Mucosa of rectum (tissue), 2 donors: ENCODE data around the gene INPP1.
A peak's percentile ranks its signal among the peaks of the same experiment; 100 is the strongest.

Source experiments
- H3K27ac ChIP-seq, 2 donors: one replicate each; pipeline ENCODE4 v1.7.0; 2013; ENCODE audit warnings: inconsistent platforms in 2 of 2, low read depth in 2 of 2, low read length in 2 of 2
- H3K27me3 ChIP-seq, 2 donors: one replicate each; pipeline ENCODE4 v1.7.0; 2013; ENCODE audit warnings: low read length in 2 of 2; ENCODE audit not compliant: control insufficient read depth in 2 of 2, insufficient read depth in 2 of 2
- H3K36me3 ChIP-seq, 2 donors: one replicate each; pipeline ENCODE4 v1.7.0; 2013; ENCODE audit warnings: low read length in 2 of 2; ENCODE audit not compliant: control insufficient read depth in 2 of 2, insufficient read depth in 2 of 2
- H3K4me1 ChIP-seq, 2 donors: one replicate each; pipeline ENCODE4 v1.7.0; 2013; ENCODE audit warnings: low read length in 2 of 2, mild to moderate bottlenecking in 1 of 2; ENCODE audit not compliant: control insufficient read depth in 2 of 2, insufficient read depth in 2 of 2
- H3K4me3 ChIP-seq, 2 donors: one replicate each; pipeline ENCODE4 v1.7.0; 2013; ENCODE audit warnings: low read length in 2 of 2
- H3K9ac ChIP-seq, 2 donors: one replicate each; pipeline ENCODE4 v1.7.0; 2013; ENCODE audit warnings: low read length in 2 of 2, low read depth in 1 of 2, mild to moderate bottlenecking in 1 of 2
- H3K9me3 ChIP-seq, 2 donors: one replicate each; pipeline ENCODE4 v1.7.0; 2013; ENCODE audit warnings: low read length in 2 of 2; ENCODE audit not compliant: control insufficient read depth in 2 of 2
- donor health status: healthy.
- donor health status: Normal muscosa, but diverticular disease.

The INPP1 gene

GRCh38 chr2:190343089-190343535 lies 277 bp upstream of the INPP1 start:
- Histone ChIP-seq H3K9me3 (no peaks in the 10 kb centered on the region), H3K27me3 (no peaks in the 10 kb centered on the region), H3K9ac (peak overlapping the region; percentile 70 to 76), H3K36me3 (no peaks in the 10 kb centered on the region), H3K4me1 (peaks cover 2 to 3% of the 10 kb centered on the region in 2 donors), H3K4me3 (peak overlapping the region; percentile 82), H3K27ac (peak overlapping the region; percentile 86 to 89)

GRCh38 chr2:190344276-190344827 lies 963 bp downstream of the INPP1 start:
- Histone ChIP-seq H3K4me1 (peaks cover 2 to 3% of the 10 kb centered on the region in 2 donors), H3K9ac (peak overlapping the region; percentile 76 to 79), H3K9me3 (no peaks in the 10 kb centered on the region), H3K27me3 (no peaks in the 10 kb centered on the region), H3K27ac (peak overlapping the region; percentile 86 to 89), H3K4me3 (peak overlapping the region; percentile 82), H3K36me3 (no peaks in the 10 kb centered on the region)

- no peaks in the 10 kb centered on the region for H3K27me3 ChIP-seq
- peaks cover 0 to 6% of the 10 kb centered on the region in 2 donors for H3K36me3 ChIP-seq
- no peaks in the 10 kb centered on the region for H3K9me3 ChIP-seq
- peaks cover 0 to 5% of the 10 kb centered on the region in 2 donors for H3K4me1 ChIP-seq
- H3K9ac ChIP-seq = no peak overlapping the region
- H3K4me3 ChIP-seq = no peak overlapping the region
- no peak overlapping the region for H3K27ac ChIP-seq
These were observed 7.0 kb downstream of the INPP1 start for GRCh38 chr2:190350371-190350770.

GRCh38 chr2:190351955-190352354 lies 8.6 kb downstream of the INPP1 start:
- H3K4me1 ChIP-seq = peaks cover 0 to 14% of the 10 kb centered on the region in 2 donors
- no peaks in the 10 kb centered on the region for H3K27me3 ChIP-seq
- no peak overlapping the region for H3K9ac ChIP-seq
- peaks cover 0 to 6% of the 10 kb centered on the region in 2 donors for H3K36me3 ChIP-seq
- H3K27ac ChIP-seq = peak overlapping the region in 1 of 2 donors; percentile 36
- no peaks in the 10 kb centered on the region for H3K9me3 ChIP-seq
- H3K4me3 ChIP-seq = no peak overlapping the region

GRCh38 chr2:190352668-190353536 lies 9.5 kb downstream of the INPP1 start:
- Histone ChIP-seq H3K4me3 (no peak overlapping the region), H3K9me3 (no peaks in the 10 kb centered on the region), H3K36me3 (peaks cover 0 to 6% of the 10 kb centered on the region in 2 donors), H3K27me3 (no peaks in the 10 kb centered on the region), H3K4me1 (peaks cover 0 to 15% of the 10 kb centered on the region in 2 donors), H3K9ac (no peak overlapping the region), H3K27ac (peak overlapping the region; percentile 29 to 36)

- Histone ChIP-seq H3K4me3 (no peak overlapping the region), H3K9ac (no peak overlapping the region), H3K9me3 (no peaks in the 10 kb centered on the region), H3K27ac (no peak overlapping the region), H3K27me3 (no peaks in the 10 kb centered on the region), H3K36me3 (peaks cover 0 to 6% of the 10 kb centered on the region in 2 donors), H3K4me1 (peaks cover 0 to 15% of the 10 kb centered on the region in 2 donors)
These were observed 10.1 kb downstream of the INPP1 start for GRCh38 chr2:190353537-190353899.

GRCh38 chr2:190354003-190354690 lies 10.8 kb downstream of the INPP1 start:
- Histone ChIP-seq H3K4me3 (no peak overlapping the region), H3K36me3 (peaks cover 0 to 6% of the 10 kb centered on the region in 2 donors), H3K9me3 (no peaks in the 10 kb centered on the region), H3K4me1 (peaks cover 0 to 15% of the 10 kb centered on the region in 2 donors), H3K27me3 (no peaks in the 10 kb centered on the region), H3K27ac (no peak overlapping the region), H3K9ac (no peak overlapping the region)

GRCh38 chr2:190355968-190356644 lies 12.7 kb downstream of the INPP1 start:
- Histone ChIP-seq H3K4me3 (no peak overlapping the region), H3K9ac (no peak overlapping the region), H3K36me3 (peaks cover 2 to 3% of the 10 kb centered on the region in 2 donors), H3K27me3 (no peaks in the 10 kb centered on the region), H3K27ac (peak overlapping the region; percentile 3 to 53), H3K4me1 (peaks cover 3 to 21% of the 10 kb centered on the region in 2 donors), H3K9me3 (no peaks in the 10 kb centered on the region)

GRCh38 chr2:190357600-190357999 lies 14.2 kb downstream of the INPP1 start:
- H3K27me3 ChIP-seq = no peaks in the 10 kb centered on the region
- no peak overlapping the region for H3K27ac ChIP-seq
- H3K4me3 ChIP-seq = no peak overlapping the region
- peaks cover 3 to 16% of the 10 kb centered on the region in 2 donors for H3K4me1 ChIP-seq
- H3K9me3 ChIP-seq = no peaks in the 10 kb centered on the region
- H3K9ac ChIP-seq = no peak overlapping the region
- H3K36me3 ChIP-seq = peaks cover 0 to 8% of the 10 kb centered on the region in 2 donors
